ENCODE results near the gene SETDB2.

DNA sequence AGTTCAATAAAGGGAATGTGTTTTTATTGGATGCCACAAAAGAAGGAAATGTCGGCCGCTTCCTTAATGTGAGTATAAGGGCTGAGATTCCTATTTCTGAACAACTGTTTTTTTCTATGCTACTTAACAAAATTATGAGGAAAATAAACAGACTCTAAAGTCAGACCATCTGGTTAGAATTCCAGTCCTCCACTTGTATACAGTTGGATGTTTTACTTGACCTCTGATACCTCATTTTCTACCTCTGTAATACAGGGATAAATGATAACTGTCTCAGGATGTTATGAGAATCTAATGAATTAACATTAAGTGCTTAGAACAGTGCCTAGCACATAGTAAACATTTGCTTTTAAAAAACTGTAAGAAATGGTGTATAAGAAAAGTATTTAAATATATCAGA, 44.5 kb downstream of the SETDB2 start:
- TF ChIP-seq POLR2A (IDR thresholded peaks at IDR 0.05; ENCODE audit: low read depth, low read length), result no peak
- no peak for TF ChIP-seq POLR2AphosphoS5 (IDR thresholded peaks at IDR 0.05; ENCODE audit: low read depth, low read length)
- no peak for TF ChIP-seq SPI1 (IDR thresholded peaks at IDR 0.05; ENCODE audit: low read depth, low read length)
- no peak for TF ChIP-seq TAF1 (IDR thresholded peaks at IDR 0.05; ENCODE audit: low read depth, low read length)
- no peak for TF ChIP-seq POU2F2 (IDR thresholded peaks at IDR 0.05; ENCODE audit: low read depth, low read length)

Data from GM12891 (cell line).